ENCODE measurements around the gene KSR2.
"Not testable (repeated sequence)": the region's sequence is repeated elsewhere in the genome, so short reads cannot be mapped to it uniquely, and the experiment has no call there.

Gene KSR2

DNA sequence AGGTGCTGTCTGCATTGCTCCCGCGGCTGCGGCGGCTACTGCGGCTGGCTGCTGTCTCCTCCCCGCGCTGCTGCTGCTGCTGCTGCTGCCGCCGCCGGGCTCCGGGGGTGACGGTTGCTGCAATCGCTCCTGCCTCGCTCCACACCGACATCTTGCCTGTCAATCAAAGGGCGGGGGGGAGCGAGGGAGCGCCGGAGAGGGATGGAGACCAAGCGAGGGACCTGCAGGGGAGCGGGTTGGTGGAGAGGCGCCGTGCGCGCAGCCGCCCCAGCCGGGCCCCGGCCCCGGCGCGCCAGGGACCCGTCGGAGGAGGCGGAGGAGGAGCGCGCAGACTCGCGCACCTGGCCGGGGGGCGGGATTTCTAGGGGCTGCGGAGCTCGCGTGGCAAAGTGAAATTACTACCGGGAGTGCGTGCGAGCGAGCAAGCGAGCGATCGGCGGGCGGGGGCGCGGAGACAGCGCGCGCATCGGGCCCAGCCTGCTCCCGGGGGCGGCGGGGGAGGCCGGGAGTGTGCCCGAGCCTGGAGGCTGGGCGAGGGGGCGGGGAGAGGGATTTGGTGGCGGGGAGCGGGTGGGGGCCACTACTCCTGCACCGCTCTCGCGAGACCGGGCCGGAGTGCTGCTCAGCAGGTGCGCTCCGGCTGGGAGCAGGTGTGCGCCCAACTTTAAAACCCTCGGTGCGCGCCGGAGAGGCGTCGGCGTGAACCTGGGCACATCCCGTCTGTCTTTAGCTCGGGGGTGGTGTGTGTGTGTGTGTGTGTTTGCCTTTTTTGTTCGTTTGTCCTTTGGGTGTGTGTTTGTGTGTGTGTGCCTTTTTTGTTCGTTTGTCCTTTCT is at the start of gene KSR2:
Gene KSR2 (minus strand): TSS at position 165 of the 834 bp plus-strand sequence. CDS start 735 bp downstream, outside the sequence.
- DNase-seq (ENCODE audit: low spot score): peak; percentile 30

DNA sequence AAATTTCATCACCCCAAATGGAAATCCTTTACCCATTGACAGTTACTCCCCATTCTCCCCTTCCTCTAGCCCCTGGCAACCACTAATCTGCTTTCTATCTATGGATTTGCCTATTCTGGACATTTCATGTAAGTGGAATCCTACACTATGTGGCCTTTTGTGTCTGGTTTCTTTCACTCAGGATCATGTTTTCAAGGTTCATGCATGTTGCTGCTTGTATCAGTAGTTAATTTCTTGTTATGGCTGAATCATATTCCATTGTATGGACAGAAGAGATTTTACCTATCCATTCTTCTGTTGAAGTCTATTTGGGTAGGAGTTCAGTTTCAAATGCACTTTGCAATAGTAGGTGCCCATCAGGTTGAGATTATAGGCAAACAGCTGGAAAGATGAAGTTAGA is 49.1 kb upstream of the KSR2 start:
- no peak for DNase-seq (ENCODE audit: low spot score)

DNA sequence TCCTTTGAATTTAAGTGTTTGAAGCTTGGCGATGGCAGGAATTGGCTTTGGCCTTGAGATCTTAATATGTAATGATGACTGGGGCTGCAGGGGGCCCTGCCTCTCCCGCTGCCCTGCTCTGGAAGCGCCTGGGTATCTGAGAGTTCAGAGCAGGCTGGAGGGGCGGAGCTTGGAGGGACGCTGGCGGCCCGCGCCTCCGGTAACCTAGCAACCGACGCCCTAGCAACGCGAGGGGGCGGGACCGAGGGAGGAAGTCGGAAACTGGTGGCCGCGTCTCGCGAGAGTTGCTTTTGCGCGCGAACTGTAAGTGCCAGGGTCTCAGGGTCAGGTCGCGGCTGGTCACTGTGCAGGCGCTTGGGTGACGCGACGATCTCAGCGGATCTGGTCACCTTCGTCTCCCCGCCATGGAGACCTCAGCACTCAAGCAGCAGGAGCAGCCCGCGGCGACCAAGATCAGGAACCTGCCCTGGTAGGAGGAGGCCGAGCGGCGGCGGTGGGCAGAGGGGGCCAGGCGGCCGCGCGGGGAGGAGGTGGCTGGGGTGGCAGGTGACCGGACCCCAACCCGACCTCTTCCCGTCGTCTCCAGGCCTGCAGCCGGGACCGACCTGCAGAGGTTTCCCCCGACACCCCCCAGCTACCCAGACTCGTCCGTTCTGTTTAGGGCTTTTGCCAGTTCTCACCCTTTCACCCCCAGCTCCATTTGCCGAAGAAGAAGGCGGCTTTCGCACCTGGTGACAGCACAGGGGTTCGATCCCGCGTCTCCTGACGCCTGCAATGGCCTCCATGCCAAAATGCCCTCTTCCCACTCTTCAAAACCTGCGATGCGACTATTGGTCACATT is 47.9 kb upstream of the KSR2 start, which contains the start of gene RFC5:
Gene RFC5 (plus strand): TSS at position 280 of the 841 bp plus-strand sequence. CDS start 125 bp downstream, at position 405.
- DNase-seq (ENCODE audit: low spot score): peak; percentile 97

DNA sequence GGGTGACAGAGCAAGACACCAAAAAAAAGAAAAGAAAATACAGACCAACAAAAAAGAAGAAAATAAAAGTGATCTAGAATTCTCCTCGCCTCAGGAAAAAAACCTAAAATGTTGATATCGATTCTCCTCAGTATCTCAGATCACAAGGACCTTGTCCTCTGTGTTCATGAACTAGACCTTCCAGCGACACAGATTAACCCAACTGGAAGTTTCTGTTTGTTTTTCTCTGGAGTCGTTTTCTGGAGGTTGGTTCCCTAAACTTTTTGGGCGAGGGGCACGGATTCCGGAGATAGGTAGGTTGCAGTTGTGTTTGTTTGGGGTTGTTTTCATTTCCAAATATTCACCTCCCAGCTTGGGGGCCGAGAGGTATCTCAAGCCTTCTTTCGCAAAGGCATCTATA is 47.2 kb upstream of the KSR2 start:
- DNase-seq (ENCODE audit: low spot score): no peak

DNA sequence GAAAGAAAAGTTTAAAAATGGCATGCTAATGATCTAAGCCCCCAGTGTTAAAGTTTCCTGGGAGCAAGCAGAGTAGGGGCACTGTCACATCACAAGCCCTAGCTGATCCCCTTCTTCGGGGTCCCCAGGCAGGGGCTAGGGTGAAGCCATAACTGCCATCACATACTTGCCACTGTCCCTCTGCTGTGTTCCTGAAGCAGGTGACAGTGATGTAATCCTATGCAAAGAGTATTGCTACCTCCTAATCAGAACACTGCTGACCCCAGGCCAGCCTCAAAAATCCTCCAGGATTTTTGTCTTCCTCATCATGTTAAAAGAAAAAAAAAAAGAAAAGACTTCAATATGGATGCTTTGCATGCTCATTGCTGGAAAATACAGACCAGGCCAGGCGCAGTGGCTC is 46.5 kb upstream of the KSR2 start:
- DNase-seq (ENCODE audit: low spot score): no peak

DNA sequence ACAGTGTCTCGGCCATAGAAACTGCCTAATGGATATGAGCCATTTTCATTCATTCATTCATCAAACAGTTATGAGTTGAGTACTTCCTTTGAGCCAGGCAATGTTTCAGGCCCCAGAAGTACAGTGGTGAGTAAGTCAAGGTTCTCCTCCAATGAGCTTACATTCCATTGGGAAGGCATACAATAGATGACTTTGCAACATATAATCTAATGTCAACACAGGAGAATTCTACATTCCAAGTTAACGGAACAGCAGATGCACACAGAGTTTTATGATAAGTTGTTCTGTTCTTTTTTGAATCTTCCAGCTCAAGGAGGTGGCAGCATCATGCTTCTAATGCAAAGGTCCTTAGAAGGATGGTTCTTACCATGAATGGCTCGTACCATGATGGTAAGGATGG is 44.5 kb upstream of the KSR2 start:
- DNase-seq (ENCODE audit: low spot score): no peak

DNA sequence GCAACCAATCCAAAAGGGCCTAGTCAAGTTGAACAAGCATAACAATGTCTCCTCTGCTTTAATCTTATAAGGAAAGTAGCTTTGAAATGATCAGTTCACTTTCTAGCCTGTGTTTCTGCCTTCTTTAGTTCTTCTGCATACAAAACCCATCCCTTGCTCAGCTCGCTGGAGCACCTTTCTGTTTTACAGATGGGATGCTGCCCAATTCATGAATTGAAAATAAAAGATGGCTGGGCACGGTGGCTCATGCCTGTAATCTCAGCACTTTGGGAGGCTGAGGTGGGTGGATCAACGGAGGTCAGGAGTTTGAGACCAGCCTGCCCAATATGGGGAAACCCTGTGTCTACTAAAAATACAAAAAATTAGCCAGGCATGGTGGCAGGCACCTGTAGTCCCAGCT is 43.2 kb upstream of the KSR2 start:
- no peak for DNase-seq (ENCODE audit: low spot score)

DNA sequence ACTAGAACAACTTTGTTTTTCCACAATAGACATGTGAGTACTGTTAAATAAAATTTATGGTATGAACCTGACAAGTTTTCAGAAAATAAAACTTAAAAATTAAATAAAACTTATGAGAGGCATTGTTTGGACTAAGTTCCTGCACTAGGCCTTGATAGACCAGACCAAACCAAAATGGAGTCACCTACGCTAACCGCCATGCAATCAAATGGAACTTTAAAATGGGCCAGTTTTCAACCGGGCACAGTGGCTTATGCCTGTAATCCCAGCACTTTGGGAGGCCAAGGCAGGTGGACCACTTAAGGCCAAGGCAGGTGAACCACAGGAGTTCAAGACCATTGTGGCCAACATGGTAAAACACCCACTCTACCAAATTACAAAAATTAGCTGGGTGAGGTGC is 42.6 kb upstream of the KSR2 start:
- no peak for DNase-seq (ENCODE audit: low spot score)

DNA sequence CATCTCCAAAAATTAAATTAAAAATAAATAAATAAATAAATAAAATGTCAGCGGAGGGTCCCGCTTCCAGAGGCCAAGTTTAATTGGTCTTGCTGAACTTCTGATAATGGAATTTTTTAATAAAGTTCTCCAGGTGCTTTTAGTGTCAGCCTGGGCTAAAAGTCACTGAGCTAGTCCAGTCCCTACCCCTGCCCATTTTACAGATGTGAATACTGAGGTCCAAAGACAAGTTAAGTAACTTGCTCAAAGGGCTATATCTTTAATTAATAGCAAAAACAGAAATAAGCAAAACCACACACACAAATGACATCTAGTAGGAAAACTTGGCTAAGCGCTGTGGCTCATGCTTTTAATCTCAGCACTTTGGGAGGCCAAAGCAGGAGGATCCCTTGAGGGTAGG is 42.1 kb upstream of the KSR2 start:
- DNase-seq (ENCODE audit: low spot score): no peak

DNA sequence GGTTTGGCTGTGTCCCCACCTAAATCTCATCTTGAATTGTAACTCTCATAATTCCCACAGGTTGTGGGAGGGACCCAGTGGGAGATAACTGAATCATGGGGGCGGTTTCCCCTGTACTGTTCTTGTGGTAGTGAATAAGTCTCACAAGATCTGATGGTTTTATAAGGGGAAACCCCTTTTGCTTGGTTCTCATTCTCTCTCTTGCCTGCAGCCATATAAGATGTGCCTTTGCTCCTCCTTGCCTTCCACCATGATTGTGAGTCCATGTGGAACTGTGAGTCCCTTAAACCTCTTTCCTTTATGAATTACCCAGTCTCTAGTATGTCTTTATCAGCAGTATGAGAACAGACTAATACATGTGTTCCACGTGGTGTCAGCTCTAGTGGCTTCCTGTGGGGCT is 31.0 kb upstream of the KSR2 start:
- DNase-seq (ENCODE audit: low spot score): not testable (repeated sequence)

DNA sequence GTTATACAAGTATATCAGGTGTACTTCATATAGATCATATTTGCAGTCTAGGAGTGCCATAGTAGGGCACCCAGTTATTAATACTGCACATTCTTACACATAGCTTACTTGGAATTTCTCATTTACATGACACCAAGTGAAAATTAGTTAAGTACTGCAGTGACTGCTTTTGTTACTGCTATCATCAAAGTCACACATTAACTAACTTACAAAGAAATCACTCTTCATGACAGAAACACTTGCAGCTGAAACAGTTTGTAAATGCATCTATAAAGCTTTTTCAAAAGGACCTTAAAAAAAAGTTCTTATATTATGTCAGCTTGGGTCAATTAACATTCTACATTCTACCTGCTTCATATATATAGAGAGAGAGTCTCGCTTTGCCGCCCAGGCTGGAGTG is 29.9 kb upstream of the KSR2 start:
- DNase-seq (ENCODE audit: low spot score): no peak

DNA sequence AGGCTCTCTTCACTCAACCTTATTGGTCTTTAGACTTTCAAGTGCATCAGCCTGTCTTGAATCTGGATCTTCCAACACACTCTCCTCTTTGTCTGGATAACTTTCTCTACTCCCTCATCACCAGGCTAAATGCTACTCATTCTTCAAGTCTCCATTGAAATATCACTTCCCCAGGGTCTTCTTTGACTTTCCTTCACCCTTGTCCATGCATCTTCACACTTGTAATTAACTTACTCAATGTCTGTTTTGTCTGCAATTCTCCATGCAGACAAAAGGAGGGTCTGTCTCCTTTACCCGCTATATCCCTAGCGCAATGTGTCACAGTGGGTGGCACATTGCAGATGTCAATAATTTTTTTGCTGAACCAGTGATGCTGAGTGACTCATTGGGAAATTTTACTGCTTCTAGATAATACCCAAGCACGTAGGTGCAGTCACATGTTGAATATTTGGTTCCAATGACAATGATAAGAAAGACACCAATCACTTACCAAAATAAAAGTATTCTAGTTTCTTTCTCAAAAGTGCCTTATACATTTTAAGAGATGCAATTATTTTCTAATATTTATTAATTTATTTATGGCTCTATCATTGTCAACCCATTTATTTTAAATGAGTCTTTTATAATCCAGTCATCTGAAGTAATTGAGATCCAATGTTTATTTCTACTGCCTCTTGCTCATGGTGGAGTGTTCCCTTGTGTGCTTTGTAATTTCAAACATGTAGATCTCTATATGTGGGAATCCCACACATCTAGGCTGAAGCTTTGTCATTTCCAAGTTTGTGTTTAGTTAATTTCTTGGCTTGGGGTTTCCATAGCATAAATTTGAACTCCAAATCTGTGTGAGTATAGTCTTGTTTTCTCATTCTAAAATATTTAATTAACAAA is 26.0 kb upstream of the KSR2 start:
- DNase-seq (ENCODE audit: low spot score): no peak

DNA sequence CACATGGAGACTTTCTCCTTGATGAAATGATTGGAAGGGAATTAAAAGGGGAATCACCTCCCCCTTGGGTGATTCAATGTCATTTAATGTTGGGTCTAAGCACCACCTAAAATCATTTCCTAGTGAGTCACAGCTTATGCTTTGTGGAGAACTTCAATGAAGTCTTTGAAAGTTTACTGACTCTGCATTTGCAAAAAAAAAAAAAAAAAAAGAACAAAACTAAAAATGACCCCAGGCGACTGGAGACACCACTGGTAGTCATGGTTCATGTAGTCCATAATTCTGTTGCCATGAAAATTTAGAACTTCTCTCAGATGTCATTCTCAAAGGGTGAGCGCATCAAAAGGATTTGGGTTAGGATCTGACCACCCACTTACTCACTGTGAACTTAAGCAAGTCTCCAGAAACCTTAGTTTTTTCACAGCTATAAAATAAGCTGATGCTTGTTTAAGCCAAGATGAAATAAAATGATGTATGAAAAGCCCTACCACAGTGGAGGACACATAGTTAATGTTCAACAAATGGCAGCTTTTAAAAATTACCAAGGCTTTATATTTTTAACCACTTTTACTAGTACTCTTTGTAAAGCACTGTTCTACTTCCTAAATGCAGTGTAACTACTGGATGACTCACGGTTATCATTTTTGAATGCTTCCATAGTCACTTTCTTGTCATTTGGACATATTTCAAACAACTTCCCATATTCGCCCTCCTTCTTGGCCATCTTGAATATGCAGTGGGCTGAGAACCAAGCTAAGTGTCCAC is 18.1 kb upstream of the KSR2 start:
- DNase-seq (ENCODE audit: low spot score): no peak

DNA sequence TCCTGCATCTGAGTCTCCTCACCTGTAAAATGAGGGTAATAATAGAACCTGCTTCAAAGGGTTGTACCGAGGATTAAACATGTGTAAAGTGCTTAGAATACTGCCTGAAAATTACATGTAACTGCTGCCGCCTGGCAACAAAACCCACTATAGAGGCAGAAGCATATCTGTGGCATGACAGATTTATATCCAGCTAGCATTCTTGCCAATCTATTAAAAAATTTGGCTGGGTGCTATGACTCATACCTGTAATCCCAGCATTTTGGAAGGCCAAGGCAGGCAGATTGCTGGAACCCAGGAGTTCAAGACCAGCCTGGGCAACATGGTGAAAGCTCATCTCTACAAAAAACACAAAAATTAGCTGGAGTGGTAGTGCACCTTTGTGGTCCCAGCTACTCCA is 16.4 kb upstream of the KSR2 start:
- no peak for DNase-seq (ENCODE audit: low spot score)

DNA sequence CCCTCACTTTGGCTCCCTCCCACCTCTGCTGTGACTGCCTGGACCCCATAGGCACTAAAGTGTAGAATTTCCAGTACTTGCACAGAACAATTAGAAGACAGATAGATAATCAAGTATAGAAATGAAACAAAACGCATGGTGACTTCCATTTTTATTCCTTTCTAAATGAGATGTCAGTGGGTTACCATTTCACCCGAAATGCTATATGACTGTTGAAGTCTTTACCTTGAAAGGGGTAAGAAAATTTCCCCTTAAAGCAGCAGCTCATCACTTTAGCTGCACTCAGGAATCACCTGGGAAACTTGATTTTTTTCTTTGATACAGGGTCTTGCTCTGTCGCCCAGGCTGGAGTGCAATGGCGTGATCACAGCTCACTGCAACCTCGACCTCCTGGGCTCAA is 12.5 kb upstream of the KSR2 start:
- DNase-seq (ENCODE audit: low spot score): no peak

DNA sequence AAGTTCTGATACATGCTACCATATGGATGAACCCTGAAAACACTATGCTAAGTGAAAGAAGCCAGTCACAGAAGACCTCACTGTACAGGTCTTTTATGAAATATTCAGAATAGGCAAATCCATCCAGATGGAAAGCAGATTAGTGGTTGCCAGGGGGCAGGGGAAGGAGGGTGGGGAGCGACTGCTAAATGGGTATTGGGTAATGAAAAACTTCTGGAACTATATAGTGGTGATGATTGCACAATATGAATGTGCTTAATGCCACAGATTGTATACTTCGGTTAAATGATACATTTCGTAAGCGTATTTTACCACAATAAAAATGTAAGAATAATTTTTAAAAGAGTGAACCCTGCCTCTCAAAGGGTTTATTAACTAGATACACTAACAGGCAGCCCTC is 11.8 kb upstream of the KSR2 start:
- DNase-seq (ENCODE audit: low spot score): no peak

DNA sequence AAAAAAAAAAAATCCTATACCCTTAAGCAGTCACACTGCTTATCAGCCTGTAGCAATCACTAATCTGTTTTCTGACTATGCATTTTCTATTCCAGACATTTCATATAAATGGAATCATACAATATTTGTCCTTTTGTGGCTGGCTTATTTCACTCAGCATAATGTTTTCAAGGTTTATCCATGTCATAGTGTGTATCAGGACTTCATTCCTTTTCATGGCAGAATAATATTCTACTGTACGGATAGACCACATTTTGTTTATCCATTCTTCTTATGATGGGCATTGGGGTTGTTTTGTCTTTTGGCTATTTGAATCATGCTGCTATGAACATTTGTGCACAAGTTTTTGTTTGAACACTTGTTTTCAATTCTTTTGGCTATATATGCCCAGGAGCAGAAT is 8.6 kb upstream of the KSR2 start:
- DNase-seq (ENCODE audit: low spot score): no peak

DNA sequence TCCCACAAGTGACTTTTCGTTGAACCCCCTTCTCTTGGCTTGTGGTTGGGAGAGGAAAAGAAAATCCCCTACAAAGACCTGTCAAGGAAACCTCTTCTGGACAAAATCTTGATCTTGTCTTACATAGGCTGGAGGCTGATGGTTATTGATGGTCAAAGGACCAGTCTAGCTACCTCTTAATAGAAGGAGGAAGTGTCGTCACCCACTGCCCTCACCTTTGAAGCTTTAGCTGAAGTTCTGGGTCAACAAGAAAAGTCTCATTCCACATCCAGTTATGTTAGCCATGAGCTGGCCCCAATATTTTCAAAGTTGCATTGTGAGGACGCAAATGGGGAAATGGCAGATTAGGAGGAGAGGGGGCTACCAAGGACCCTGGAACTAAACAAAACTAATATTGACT is 6.2 kb upstream of the KSR2 start:
- DNase-seq (ENCODE audit: low spot score): no peak

DNA sequence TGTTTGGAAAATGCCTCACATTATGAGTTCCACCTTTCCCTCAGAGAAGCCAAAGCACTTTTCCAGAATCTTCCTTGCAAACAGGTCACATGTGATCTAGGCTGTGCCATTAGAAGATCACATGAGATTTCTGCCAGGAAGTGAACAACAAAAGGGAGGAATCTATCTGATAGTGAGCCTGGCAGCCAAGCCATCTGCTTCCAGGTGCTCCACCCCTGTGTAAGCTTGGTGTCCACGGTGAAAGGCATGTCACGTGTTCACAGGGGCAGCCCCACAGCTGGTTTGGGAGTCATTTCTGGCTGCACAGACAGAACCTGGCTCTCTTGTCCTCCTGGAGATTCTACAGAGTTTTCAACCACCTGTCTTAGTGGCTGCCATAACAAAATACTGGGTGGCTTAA is 3.5 kb upstream of the KSR2 start:
- DNase-seq (ENCODE audit: low spot score): no peak

DNA sequence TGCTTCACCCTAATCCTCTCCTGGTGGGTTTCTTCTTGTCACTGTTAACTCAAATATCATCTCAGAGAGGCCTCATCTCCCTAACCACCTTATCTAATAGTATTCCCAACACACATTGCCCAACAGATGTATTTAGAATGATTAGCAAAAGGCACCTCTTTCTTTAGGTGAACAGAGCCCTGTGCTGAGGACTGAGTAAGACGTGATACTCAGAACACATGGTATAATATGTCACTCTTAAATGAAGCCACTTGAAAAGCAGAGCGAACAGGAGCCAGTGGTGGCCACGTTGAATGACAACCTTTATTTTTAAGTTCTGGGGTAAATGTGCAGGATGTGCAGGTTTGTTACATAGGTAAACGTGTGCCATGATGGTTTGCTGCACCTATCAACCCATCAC is 1.5 kb upstream of the KSR2 start:
- no peak for DNase-seq (ENCODE audit: low spot score)

DNA sequence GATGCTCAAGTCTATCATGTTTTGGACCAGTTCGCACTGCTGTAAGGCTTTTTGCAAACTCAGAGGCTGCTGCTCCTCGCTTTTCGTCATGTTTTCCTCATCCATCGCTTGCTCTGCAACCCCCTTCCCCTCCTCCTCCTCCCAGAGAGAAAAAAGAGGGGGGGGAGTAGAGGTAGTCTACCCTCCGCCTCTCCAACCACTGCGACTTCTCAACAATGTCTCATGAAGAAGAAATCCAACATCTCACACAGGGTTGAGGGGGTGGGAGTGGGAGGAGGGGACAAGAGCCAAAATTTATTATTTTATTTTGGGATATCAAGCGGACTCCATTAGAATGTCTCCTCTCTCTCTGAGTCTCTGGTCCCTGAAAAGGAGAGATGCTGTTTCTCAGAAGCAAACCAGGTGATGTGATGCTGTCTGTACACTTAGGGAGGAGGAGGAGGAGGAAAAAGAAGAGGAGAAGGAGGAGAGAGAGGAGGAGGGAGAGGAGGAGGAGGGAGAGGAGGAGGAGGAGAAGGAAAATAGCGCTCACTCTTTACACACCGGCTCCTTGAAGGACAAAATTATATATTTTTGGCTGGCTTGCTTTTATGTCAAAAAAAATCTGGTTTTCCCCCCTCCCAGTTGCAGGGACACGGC is 520 bp downstream of the KSR2 start:
- no peak for DNase-seq (ENCODE audit: low spot score)
